Stimulated activated CD4-positive, alpha-beta T cell treated with anti-CD3 and anti-CD28 coated beads, Interleukin-12 subunit alpha, Interleukin-12 subunit beta, amount 100 ng/mL, for 48 hours (primary cell): Measurements from ENCODE around the gene TNFRSF4.

ENCODE experiments used
- DNase-seq, 3 donors: peaks; one replicate each; pipeline ENCODE4 v3.0.0-alpha.2; 2020; ENCODE audit warnings: low read depth in 2 of 3, low spot score in 1 of 3

Gene TNFRSF4

DNA sequence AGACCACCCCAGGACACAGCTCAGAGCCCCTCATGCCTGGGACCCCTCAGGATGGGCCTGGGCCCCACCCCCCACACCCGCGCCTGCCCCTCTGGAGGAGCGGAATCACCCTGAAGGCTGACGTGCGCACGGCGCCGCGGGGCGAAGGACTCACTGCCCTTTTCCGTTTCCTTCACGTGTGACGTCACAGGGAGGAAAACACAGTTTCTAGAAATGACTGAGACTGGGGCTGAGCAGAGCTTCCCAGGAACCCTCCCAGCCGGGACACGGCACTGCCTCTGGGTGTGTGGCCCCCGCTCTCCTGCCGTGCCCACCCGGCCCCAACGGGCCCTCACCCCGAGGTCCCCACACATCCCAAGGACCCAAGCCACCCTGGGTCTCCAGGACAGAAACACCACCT lies 5.4 kb upstream of the TNFRSF4 start:
- peak in 1 of 3 donors; percentile 59 for DNase-seq

DNA sequence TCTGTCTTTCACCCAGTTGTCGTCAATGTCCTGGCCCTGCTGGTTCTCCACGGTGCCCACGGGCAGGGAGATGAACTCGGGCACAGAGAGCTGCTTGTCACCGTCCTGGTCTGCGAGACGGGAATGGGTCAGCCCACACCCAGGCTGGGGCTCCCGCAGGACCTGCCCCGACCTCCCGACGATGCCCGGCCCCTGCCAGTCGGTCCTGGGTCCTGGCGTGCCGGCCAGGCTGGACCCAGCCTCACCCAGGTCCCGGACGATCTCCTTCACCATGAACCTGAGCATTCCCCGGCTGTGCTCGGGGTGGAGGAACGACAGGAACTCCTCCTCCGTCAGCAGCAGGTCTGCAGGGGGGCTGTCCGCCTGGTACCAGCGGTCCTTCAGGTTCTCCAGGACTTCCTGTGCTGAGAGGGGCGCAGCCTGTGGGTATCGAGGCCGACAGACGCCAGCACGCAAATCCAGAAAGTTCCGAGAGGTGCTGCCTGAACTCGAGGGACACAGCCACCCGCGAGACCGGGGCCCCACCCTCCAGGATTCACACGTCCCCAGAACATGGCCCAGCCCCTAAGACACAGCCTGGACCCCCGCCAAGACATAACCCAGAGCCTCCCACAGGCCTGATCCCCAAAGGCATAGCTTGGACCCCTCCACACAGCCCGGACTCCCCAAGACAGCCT lies 4.7 kb upstream of the TNFRSF4 start:
- no peak for DNase-seq

DNA sequence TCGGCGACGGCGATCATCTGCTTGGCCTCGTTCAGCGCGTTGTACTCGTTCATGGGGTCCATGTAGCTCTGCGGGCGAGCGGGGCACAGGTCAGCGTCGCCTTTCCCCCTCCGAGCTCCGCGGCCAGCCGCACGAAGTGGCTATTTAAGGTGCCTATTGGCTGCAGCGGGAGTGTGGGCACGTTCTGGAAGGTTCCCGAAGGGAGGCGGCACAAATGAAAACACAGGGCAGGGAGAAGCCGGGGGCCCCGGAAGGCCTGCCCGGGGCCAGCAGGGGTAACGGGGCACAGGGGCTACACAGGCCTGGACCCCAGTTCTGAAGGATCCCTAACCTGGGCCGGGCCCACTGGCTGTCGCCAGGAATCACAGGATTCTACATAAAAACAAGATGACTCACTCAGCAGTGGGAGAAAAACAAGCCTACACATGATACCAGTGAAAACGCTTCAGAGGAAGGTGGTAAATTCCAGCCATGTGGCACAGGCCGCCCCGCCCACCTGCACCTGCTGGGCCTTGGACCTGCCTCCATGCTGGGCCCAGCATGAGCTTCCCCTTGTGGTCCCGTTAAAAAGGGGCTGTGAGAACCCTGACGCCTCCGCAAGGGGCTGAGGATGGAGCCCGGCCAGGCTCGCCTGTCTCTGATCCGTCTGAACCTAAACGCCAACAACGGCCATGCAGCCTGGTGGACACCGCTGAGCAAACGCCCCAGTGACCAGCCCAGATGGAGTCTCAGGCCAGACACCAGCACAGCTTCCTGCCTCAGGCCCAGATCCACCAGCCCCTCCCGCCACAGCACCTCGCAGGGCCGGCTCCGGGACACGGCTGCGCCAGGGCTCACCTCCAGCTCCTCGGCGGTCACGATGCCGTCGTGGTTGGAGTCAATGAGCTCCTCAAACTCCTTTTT lies 3.9 kb upstream of the TNFRSF4 start:
- peak in 1 of 3 donors; percentile 56 for DNase-seq

DNA sequence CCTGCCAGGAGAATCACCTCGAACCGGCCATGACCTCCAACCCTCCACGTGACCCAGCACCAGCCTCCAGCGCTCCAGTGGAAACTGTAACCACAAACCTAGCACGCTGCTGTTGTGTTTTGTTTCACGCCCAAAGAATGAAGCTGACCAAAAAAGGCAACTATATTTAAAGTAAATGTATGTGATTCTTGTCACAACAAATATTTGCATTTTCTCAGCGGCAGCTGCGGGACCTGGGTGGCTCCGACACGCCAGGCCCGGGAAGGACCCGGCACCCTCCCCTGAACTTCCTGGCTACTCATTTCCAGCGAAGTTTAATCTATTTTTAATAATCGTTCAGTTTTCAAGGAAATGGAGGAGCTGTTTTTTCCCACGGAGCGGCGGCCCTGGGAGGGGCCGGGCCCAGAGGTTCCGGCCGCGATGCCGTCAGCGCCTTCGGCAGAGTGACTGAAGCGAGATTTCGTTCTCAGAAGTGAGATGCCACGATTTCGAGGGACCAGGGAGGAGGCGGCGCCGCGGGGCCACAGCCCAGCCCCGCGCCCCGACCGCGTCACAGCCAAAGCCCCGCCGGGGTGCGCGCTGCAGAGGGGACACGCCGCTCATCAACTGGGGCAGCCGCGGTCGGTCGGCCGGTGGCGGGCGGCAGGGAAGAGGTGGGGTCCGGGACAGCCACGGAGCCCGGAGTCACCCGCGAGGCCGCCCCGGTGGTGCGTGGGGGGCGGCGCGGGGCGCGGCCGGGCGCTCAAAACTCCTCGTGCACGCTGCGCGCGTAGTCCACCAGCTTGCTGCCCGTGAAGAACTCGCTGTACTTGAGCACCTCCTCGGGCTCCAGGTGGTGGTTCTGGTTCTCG lies 3.0 kb upstream of the TNFRSF4 start:
- DNase-seq = peak in 1 of 3 donors; percentile 61

DNA sequence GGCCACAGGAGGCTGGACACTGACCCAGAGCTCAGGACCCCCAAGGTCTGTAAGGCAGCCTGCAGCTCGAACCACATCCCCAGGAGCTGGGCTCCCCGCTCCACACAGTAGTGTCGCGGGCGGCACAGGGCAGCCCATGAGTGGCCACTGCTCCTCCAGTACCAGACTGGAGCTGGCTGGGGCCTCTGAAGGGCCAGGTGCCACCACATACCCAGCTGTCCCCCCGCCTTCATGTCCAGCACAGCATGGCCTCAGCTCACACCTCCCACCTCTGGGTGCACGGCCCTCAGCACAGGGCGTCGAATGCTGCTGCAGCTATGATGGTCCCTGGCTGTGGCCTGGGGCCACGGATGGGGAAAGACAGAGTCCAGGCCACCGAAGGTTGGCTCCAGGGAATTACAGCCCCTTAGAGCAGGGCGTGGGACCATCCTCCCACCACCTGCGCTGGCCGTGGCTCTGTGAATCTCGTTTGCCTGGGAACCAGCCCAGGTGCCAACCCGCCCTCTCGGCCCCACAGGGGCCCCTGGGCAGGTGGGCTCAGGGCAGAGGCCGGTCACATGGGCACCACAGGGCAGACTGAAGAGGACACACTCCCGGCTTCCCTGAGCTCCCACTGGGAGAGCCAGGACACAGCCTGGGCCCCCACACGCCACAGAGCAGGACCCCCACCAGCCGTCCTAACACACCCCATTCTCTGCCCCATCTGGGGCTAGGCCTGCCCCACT lies 2.1 kb upstream of the TNFRSF4 start:
- no peak for DNase-seq

DNA sequence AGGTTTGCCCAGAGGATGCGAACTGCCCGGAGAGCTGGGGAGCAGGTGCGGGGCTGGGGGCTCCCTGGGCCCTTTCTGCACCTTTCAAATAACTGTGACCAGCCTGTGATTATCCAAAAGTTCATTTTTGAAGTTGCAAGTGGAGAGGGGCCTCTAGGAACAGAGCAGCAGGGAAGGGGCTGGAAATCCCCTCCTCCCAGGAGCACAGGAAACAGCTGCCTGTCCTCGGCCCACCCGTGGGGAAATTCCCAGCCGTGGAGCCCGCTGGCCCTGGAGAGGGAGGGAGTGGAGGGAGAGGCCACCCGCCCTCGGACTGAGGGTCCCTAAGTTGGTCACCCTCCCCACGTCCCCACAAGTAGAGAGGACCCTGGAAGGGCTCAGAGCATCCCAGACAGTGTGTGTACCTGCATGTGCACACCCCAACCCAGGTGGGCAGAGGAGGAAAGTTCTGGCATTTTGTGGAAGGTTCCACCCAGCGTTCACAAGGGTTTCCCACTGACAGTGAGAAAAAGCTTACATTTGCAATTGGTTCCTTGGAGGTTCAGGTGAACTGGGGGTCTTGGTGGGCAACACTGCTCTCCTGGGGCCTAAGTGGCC lies 1.2 kb upstream of the TNFRSF4 start:
- DNase-seq = no peak

DNA sequence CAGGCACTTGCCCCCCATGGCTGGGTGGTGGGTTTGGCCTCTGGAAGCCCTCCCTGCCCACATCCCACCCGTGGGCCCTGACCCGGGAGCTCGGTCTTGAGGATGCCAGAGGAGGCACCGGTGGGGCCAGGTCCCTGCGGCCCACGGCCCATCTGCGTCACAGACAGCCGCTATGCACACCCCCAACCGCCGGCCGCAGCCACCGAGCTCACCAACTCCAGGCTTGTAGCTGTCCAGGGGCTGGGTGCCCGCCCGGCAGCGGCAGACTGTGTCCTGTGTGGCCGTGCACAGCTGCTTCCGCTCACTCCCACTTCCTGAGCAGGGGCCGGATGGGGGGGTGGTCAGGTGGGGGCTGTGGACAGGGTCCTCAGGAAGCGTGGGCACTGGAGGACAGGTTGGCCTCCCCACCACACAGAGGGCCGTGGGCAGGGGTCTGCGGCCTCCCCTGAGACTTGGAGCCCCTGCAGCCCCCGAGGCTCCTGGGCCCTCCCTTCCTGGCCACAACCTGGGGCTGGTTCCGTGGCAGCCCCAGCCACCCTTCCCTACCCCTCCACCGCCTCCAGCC lies 1.1 kb downstream of the TNFRSF4 start:
- peak in 1 of 3 donors; percentile 50 for DNase-seq

DNA sequence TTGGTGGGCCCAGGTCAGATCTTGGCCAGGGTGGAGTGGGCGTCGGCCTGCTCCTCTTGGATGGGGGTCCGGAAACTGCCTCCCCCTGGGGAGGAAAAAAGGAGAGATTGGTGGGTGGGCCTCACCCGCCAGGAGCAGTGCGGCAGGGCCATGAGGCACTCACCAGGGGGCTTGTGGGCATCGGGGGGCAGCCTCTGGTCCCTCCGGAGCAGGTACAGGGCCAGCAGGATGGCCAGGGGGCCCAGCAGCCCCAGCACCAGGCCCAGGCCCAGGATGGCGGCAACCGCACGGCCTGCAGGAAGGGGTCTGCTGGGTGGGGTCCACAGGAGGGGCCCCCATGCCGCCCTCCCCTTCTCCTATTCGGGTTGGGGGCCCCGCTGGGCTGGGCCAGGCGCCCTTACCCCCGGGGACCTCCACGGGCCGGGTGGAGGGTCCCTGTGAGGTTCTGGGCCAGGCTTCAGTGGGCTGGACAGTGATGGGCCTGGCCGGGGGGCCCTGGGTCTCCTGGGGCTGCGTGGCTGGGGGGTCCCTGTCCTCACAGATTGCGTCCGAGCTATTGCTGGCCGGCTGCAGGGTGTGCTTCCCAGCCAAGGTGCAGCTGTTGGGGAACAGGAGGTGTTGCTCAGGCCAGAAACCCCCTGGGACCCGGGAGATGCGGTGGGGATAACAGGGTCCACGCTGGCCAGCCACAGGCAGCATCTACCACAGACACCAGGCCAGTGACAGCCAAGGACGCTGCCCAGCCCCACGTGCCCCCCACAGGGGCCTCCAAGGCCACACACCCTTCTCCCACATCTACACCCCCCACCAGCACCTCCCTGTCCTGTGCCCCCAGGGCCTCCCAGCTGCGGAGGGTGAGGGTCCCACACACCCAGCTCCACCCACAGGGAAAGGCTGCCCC lies 2.2 kb downstream of the TNFRSF4 start:
- no peak for DNase-seq

DNA sequence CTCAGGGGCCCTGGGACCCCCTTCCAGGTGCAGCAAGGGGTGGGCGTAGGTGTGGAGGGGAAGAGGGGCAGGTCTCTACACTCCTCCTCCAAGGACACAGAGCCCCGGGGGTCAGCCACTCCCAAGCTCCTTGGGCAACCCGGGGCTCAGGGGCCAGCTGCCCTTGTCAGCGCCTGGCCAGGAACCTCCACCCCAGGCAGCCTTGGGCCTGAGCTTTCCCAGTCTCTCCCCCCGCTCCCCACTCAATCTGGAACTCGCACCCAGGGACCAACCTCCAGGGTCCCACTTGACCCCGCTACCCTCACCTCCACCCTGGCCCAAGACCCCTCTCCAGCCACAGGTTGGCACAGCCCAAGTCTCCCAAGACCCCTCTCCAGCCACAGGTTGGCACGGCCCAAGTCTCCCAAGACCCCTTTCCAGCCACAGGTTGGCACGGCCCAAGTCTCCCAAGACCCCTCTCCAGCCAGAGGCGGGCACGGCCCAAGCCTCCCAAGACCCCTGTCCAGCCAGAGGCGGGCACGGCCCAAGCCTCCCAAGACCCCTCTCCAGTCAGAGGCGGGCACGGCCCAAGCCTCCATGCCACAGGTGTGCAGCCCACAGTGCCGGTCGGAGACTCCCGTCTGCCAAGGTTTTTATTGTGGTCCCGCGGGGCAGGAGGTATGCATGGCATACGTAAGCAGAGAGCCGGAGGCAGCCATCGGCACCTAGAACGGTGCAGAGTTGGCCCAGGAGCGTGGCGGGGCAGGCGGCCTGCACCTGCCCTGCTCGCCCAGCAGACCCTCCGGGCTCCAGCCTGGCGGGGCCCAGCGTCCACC lies 3.0 kb downstream of the TNFRSF4 start:
- no peak for DNase-seq

DNA sequence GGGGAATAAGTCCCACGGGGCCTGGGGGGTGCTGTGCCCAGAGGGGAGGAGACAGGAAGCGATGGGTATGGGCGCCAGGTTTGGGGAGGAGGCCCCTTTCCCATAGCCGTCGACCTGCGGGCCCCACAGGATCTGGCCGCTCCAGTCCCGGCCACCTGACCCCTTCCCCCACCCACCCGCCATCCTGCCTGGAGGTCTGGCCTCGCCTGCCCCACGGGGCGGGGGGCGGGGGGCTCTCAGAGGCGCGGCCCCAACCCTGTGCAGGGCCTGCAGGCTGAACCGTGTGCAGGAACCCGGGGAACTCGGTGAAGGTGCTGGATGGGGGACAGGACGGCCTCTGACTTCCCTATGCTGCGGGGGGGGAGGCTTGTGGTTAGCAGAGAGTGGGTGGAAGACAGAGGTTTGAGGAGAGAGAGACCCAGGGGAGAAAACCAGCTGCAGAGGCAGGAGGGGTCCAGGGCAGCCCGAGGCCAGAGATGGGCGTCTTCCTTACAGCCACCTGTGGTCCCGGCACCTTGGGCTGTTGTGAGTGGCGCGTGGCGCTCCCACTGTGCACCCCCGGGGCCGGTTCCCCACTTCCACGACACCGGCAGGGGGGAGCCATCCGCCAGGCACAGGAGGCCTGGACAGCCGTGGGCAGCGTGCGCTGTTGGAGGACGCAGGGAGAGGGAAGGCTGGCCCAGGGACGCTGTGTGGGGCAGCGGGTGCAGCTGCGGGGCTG lies 5.1 kb downstream of the TNFRSF4 start:
- no peak for DNase-seq

DNA sequence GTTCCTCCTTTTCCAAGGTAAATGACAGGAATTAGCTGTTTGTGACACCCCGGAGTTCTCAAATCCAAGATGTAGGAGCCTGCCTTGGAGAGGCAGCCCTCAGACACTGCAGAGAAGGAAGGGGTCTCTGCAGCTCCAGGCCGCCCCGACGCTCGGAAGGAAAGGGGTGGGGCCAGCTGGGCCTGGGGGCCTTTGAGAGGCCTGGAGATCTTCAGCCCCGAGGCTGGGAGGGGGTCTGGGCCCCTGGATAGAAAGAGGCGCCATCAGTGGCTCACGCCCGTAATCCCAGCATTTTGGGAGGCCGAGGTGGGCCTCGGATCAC lies 6.4 kb downstream of the TNFRSF4 start:
- DNase-seq = no peak

DNA sequence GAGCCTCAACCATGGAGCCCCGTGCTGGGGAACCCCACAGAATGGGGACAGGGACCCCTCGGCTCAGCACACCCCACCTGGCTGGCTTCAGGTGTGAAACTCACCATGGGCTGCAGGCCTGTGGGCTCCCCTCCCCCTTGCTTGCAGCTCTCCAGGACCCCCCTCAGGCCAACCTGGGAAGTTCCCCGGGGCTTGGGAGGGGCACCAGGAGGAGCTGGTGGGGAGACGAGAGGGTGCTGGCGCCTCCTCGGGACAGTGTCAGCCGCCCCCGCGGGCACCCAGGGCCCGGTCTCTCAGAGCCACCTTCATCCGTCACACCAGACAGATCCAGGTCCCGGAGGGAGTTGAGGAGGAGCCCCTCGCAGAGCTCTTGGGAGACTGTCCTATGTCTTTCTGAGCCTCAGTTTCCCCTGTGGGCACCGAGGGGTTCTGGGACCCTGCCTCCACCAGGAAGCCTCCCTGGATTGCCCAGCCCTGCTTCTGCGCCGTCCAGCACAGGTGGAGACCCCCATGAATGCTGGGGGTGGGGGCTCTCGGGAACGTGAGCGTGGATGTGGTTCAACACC lies 6.9 kb downstream of the TNFRSF4 start:
- no peak for DNase-seq

DNA sequence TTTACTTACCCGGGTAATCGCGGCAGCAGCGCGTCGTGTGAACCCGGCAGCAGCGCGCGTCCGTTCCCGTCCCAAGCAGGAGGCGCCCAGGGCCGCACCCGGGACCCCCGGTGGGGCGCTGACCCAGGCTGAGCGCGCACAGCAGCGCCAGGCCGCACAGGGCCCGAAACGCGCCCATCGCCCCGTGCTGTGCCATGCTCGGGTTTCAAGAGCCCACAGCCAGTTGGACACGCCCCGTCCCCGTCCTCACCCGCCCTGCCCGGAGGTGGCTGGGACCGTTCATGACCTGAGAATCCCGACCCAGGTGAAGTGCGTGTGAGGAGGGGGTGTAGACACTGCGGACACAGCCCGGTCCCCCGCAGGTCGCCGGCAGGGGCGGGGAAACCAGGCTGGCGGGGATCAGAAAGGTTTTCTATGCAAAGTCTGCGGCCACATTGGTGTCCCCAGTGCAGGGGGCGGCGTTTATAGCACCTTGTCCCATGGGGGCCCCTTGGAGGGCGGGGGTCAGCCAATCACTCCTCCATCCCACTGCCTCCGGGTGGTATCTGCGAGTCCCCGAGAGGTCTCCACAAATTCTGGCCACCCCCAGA lies 7.5 kb downstream of the TNFRSF4 start, which contains the start of gene TNFRSF18:
Gene TNFRSF18, minus strand, starts transcription at position 217 of the 590 bp plus-strand sequence. Its CDS starts 21 bp downstream, at position 196.
- no peak for DNase-seq

DNA sequence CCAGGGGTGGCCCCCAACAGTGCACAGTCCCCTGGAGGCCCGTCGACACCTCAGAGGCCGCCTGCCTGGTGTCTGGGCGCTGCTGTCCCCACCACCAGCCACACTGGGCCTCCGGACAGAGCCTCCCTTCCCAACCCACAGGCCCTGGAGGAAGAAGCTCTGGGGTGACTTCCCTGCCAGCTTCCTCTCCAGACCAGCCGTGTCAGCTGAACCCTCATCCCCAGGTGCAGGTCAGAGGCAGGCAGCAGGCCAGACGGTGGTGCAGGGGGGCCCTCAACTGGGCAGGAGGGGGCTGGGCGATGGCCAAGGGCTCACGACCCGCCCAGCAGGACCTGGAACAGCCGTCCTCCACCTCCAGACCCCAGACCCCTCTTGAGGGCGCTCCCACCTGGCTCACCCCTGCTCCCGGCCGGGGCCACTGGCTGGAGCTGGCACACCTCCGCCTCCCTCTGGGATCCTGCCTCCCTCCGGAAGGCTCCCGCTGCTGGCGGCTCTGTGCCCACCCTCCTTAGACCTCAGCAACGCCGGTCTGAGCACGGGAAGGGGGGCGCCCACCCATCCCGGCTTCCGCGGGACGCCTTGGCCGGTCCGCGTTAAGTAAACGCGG lies 8.1 kb downstream of the TNFRSF4 start:
- DNase-seq = no peak

DNA sequence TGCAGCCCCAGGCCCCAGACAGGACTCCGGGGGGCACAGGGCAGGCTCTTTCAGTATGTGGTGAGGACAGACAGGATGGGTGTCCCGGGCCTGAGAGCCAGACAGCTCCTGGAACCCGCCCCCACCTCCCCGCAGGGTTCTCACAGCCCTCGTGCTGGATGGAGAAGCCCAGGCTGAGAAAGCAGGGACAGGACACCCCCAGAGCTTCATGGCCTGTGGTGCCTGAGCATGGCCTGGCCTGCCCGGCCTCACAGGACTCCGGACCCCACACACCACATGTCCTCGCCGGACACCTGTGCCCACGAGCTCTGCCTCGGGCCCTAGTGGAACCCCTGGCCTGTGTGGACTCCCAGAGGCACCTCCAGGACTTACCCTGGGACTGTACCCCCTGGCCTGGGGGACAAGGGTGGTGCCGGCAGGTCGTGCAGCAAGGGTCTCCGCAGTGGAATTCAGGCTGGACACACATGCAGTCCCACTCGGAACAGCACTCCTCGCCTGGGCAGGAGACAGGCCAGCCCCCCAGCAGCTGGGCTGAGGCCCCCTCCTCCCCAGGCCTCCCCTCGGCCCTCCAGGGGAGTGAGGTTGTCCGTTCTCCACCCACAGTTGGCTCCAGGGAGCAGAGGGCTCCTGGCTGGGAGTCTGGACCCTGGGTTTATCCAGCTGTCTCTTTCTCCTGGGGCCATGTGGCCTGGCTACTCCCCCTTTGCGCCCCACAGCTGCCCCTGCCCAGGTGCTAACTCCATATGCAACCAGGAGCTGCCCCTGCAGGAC lies 8.8 kb downstream of the TNFRSF4 start:
- no peak for DNase-seq

DNA sequence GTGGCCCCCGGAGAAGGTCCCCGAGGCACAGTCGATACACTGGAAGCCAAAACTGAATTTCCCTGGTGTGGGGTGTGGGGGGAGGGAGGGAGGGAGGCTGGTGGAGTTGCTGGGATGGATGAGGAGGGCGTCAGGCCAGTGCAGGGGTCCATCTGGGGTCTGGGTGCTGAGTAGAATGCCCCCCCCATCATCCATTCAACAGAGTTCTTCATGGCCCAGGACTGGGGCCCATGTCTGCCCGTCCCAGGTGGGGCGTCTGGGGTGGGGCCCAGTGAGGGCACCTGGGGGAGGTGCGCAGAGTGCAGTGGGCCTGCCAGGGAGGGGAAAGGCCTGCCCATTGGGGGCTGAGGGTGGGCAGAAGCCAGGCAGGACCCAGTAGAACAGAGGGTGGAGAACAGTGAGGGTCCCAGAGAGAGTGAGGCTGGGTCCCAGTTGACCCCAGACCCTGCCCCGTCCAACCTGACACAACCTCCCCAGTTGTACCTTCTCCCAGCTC lies 9.5 kb downstream of the TNFRSF4 start:
- DNase-seq = no peak
